HCEC 1CT (cell line): ENCODE data around the gene CCNT2.
A peak's percentile ranks its signal among the peaks of the same experiment; 100 is the strongest.
"Not testable (repeated sequence)": the region's sequence is repeated elsewhere in the genome, so short reads cannot be mapped to it uniquely, and the experiment has no call there.

Source experiments
- DNase-seq: peaks from one replicate; pipeline ENCODE4 v3.0.0-alpha.2; 2017

CCNT2 gene

DNA sequence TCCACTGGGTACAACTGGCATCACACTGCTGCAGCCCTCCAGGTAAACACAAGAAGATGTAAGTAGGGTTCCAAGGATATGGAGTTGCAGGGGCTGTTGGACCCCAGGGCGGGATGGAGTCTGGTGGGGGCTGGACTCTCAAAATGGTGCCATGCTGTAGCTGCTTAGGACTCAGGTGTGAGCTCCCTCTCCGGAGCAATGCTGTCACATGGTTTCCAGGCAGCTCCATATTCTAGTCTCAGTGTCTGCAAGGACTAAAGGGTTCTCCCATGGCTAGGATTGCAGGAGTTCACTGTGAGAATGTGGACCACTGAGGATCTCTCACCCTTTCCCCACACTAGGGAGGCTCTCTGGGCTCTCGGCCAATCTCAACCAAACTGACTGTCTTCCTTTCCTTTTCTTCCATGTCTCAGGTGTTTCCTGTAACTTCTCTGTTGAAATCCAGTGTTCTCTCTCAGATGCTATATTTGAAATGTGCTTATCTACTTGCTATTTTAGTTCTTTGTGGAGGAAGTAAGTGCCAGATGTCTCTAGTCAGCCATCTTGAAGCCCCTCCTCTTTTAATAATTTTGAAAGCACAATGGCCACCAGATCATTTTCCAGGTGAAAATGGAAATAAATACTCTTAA, 57.6 kb downstream of the CCNT2 start:
- no peak for DNase-seq

GRCh38 chr2:134977104-134977503, 58.5 kb downstream of the CCNT2 start:
- DNase-seq, result not testable (repeated sequence)

DNA sequence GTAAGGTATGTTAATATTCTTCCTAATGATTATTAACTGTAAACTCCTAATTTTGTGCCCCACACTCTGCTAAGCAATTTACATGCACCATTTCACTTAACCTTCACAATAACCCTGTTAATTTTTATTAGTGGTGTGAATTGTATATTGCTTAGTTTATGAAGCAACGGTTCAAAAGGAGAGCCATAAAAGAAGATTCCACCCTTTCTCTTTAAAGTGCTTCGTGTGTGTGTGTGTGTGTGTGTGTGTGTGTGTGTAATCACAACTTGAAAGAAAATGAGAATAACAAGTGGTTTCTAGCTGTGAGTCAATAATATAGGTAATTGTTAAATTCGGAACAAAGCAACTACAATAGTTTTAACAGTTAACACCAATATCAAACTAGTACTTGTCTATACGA, 60.6 kb downstream of the CCNT2 start:
- DNase-seq, result no peak

DNA sequence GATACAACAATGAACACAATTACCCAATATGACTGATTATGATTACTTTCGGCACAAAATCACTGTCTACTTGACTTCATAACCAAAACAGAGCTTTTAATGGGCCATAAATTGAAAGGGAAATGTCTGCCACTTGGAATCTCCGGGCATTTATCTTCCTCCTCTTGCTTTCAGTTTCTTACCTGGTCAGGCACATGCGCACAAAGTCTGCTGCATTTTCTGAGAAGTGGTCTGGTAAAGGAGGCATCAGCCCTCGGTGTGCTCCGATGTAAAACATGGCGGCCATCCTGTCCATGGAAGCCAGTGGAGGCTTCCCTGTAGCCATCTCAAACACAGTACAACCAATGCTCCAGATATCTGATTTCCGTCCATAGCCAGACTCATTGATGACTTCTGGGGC, 62.0 kb downstream of the CCNT2 start:
- no peak for DNase-seq

DNA sequence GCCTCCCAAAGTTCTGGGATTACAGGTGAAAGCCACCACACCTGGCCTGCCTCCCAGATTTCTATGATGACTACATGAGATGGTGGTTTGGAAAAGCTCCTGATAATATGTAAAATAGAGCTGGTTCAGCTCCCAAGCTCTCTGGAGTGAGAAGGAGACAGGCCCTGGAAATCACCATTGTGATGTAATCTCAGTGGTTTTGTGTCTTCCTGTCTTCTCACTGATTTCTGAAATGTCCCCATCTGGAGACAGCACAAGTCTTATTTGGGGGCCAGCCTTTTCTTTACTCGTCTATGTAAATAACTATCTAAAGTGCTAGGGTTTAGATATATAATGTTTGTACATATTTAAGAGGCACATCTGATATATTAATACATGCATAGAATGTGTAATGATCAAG, 64.0 kb downstream of the CCNT2 start:
- DNase-seq, result no peak

DNA sequence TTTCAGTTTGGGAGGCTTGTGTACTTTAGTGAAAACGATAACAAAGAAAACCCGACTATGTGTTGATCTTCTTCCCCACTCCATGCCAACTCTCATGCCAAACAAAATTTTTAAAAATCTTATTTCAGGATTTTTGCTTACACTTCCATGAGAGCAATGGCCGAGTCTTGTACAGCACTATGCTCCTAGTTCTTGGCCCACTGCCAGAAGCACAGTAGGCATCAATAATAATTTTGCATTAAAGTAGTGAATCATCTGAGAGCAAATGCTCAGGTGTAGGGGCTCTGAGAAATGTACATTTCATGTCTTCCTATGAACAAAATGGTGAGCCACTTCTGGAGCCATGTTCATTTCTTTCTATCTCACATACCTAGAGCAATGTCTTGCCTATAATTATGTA, 66.4 kb downstream of the CCNT2 start:
- DNase-seq, result no peak

- peak; percentile 40 for DNase-seq
Measured at GRCh38 chr2:134988994-134989605, 70.5 kb downstream of the CCNT2 start.

- no peak for DNase-seq
Measured at GRCh38 chr2:134999521-134999920, 80.9 kb downstream of the CCNT2 start.

- no peak for DNase-seq
Measured at GRCh38 chr2:135002836-135003235, 84.2 kb downstream of the CCNT2 start.

DNA sequence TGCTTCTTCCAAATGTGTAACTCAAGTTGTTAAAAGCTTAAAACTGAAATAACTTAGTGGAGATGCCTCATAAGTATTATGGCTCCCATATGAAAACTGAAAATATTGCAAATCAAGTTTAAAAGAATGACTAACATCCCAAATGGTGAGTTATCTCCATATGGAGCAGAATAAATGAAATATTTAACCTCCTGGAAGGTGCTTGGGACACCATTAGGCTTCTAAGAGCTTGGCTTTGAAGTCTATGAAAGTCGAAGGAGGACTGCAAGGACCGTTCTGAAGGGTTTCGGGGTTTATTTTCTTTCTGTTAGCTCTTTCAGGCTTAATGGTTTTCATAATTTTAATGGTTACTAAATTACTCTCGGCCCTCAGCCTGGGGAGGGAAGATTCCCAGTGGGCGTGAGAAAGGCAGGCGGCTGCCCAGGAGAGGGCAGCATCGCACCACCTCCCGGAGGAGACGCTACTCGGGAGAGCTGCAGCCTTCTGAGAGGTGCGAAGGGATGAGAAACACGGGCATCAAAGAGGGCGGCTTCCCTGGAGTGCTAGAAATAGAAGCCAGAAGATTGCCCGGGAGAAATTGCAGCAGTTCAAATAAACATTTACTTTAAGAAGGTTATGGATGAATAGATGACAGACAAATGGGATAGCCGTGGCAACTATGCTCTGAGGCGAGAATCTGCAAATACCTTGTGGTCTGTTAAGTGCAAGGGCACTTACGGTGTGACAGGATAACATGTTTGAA, 85.6 kb downstream of the CCNT2 start:
- DNase-seq, result peak; percentile 58

GRCh38 chr2:135005753-135006152, 87.1 kb downstream of the CCNT2 start:
- DNase-seq, result no peak
